Measurements from ENCODE around the gene VRK1.

Gene VRK1

GRCh38 chr14:96928779-96929380 lies 131.7 kb downstream of the VRK1 start:
- no peak for DNase-seq

- no peak for DNase-seq
Measured at GRCh38 chr14:96929950-96930349, 132.8 kb downstream of the VRK1 start.

- DNase-seq: no peak
Measured at GRCh38 chr14:96930526-96930925, 133.3 kb downstream of the VRK1 start.
